Measurements from ENCODE around the gene SLC25A4. TPM values are rescaled to one million over a fixed set of nuclear protein-coding genes. Genes with fewer than 3 reads are reported as not detected.
"Not testable (repeated sequence)": the region's sequence is repeated elsewhere in the genome, so short reads cannot be mapped to it uniquely, and the experiment has no call there.

The SLC25A4 gene
- total RNA-seq, 1 donor from 2014 or later: 30.2 TPM

GRCh38 chr4:185115827-185116232 is 27.2 kb upstream of the SLC25A4 start:
- Histone ChIP-seq H3K4me3 (ENCODE audit: low read depth, low read length) (no peak overlapping the region), H3K36me3 (ENCODE audit: control insufficient read depth, insufficient read depth, low read length) (no peaks in the 10 kb centered on the region), H3K27me3 (ENCODE audit: control insufficient read depth, insufficient read depth, low read length) (no peaks in the 10 kb centered on the region)
- peak; percentile 77 for DNase-seq (ENCODE audit: low read depth)
- TF ChIP-seq CTCF (IDR thresholded peaks at IDR 0.05; ENCODE audit: insufficient read depth, low read length, poor library complexity, severe bottlenecking): no peak

- Histone ChIP-seq H3K27me3 (ENCODE audit: control insufficient read depth, insufficient read depth, low read length) (no peaks in the 10 kb centered on the region), H3K36me3 (ENCODE audit: control insufficient read depth, insufficient read depth, low read length) (no peaks in the 10 kb centered on the region), H3K4me3 (ENCODE audit: low read depth, low read length) (no peak overlapping the region)
- no peak for TF ChIP-seq CTCF (IDR thresholded peaks at IDR 0.05; ENCODE audit: insufficient read depth, low read length, poor library complexity, severe bottlenecking)
- no peak for DNase-seq (ENCODE audit: low read depth)
Measured at GRCh38 chr4:185117300-185117934, 25.6 kb upstream of the SLC25A4 start.

GRCh38 chr4:185118876-185119275 is 24.2 kb upstream of the SLC25A4 start:
- TF ChIP-seq CTCF (IDR thresholded peaks at IDR 0.05; ENCODE audit: insufficient read depth, low read length, poor library complexity, severe bottlenecking): no peak
- Histone ChIP-seq H3K4me3 (ENCODE audit: low read depth, low read length) (no peak overlapping the region), H3K36me3 (ENCODE audit: control insufficient read depth, insufficient read depth, low read length) (no peaks in the 10 kb centered on the region), H3K27me3 (ENCODE audit: control insufficient read depth, insufficient read depth, low read length) (no peaks in the 10 kb centered on the region)
- DNase-seq (ENCODE audit: low read depth): no peak

- not testable (repeated sequence) for H3K36me3 ChIP-seq (ENCODE audit: control insufficient read depth, insufficient read depth, low read length); H3K4me3 ChIP-seq (ENCODE audit: low read depth, low read length); H3K27me3 ChIP-seq (ENCODE audit: control insufficient read depth, insufficient read depth, low read length); DNase-seq (ENCODE audit: low read depth)
Measured at GRCh38 chr4:185119467-185119866, 23.6 kb upstream of the SLC25A4 start.

GRCh38 chr4:185119927-185120630 is 23.0 kb upstream of the SLC25A4 start:
- Histone ChIP-seq H3K36me3 (ENCODE audit: control insufficient read depth, insufficient read depth, low read length) (no peaks in the 10 kb centered on the region), H3K4me3 (ENCODE audit: low read depth, low read length) (no peak overlapping the region), H3K27me3 (ENCODE audit: control insufficient read depth, insufficient read depth, low read length) (no peaks in the 10 kb centered on the region)
- TF ChIP-seq CTCF (IDR thresholded peaks at IDR 0.05; ENCODE audit: insufficient read depth, low read length, poor library complexity, severe bottlenecking): no peak
- DNase-seq (ENCODE audit: low read depth): no peak

GRCh38 chr4:185120631-185120946 is 22.5 kb upstream of the SLC25A4 start:
- Histone ChIP-seq H3K27me3 (ENCODE audit: control insufficient read depth, insufficient read depth, low read length) (no peaks in the 10 kb centered on the region), H3K36me3 (ENCODE audit: control insufficient read depth, insufficient read depth, low read length) (no peaks in the 10 kb centered on the region), H3K4me3 (ENCODE audit: low read depth, low read length) (no peak overlapping the region)
- no peak for DNase-seq (ENCODE audit: low read depth)
- TF ChIP-seq CTCF (IDR thresholded peaks at IDR 0.05; ENCODE audit: insufficient read depth, low read length, poor library complexity, severe bottlenecking): no peak
